ENCODE results near the gene TRH.
"Not testable (repeated sequence)": the region's sequence is repeated elsewhere in the genome, so short reads cannot be mapped to it uniquely, and the experiment has no call there.

The TRH gene

GRCh38 chr3:130002666-130003598 lies 28.4 kb downstream of the TRH start:
- peak in 21 of 56 donors; percentile 4 to 63 (median 14) for DNase-seq

GRCh38 chr3:130010556-130010955 lies 36.0 kb downstream of the TRH start:
- no peak for DNase-seq

- not testable (repeated sequence) for DNase-seq
Observed at GRCh38 chr3:130012108-130012507, 37.6 kb downstream of the TRH start.

- not testable (repeated sequence) for DNase-seq
Observed at GRCh38 chr3:130013246-130013645, 38.7 kb downstream of the TRH start.

- no peak for DNase-seq
Observed at GRCh38 chr3:130014526-130014925, 40.0 kb downstream of the TRH start.

GRCh38 chr3:130017661-130018060 lies 43.1 kb downstream of the TRH start:
- DNase-seq, result not testable (repeated sequence)

- DNase-seq, result not testable (repeated sequence)
Observed at GRCh38 chr3:130026146-130026829, 51.8 kb downstream of the TRH start.

GRCh38 chr3:130027437-130027836 lies 52.9 kb downstream of the TRH start:
- not testable (repeated sequence) for DNase-seq

All from nucleus accumbens (tissue), 56 donors.